T-cell (primary cell): ENCODE results near the gene GRXCR2. TPM values are rescaled to one million over a fixed set of nuclear protein-coding genes. Genes with fewer than 3 reads are reported as not detected.

Source experiments
- ATAC-seq, 4 experiments: fragments of 200-7000 bp in 3 of 4; fragments of 150-1000 bp in 1 of 4; cut with Tn5 transposase; replicated peaks in 1 of 4; 1 replicate in 3 of 4; 2 replicates in 1 of 4; pipeline ENCODE4 v1.10.0; 2021; ENCODE audit warnings: moderate library complexity in 3 of 4, mild to moderate bottlenecking in 2 of 4, moderate number of reproducible peaks in 1 of 4
- CTCF ChIA-PET, 2 donors: fragments of 300-600 bp; sonication (Branson Sonifier 250); formaldehyde crosslinking; loops; one replicate each; lab custom pipeline; 2022; ENCODE audit warnings: antibody characterized with exemption in 2 of 2; lab: Charles Lee
- POLR2A ChIA-PET, 2 donors: fragments of 300-600 bp; sonication (Branson Sonifier 250); formaldehyde crosslinking; loops; one replicate each; lab custom pipeline; 2022; ENCODE audit warnings: antibody characterized with exemption in 2 of 2; lab: Charles Lee
- DNase-seq, 35 experiments: peaks; one replicate each; pipeline versions ENCODE4 v3.0.0 to v3.0.0-alpha.2; 2013 to 2023
- H3K27ac ChIP-seq: one replicate; pipeline ENCODE4 v1.5.1; 2013; ENCODE audit warnings: low read length
- H3K27me3 ChIP-seq, 2 experiments: replicated peaks in 1 of 2; 1 replicate in 1 of 2; 2 replicates in 1 of 2; pipeline versions ENCODE4 v1.6.1 to v1.7.0; 2013; ENCODE audit warnings: low read length in 1 of 2, mixed read lengths in 1 of 2; ENCODE audit not compliant: control insufficient read depth in 2 of 2, insufficient read depth in 2 of 2; ENCODE audit errors: extremely low read depth in 1 of 2
- H3K36me3 ChIP-seq, 2 donors: 1 replicate in 1 of 2; 2 replicates in 1 of 2; pipeline versions ENCODE4 v1.6.1 to v1.7.0; 2013; ENCODE audit warnings: low read length in 1 of 2; ENCODE audit not compliant: control insufficient read depth in 2 of 2, insufficient read depth in 1 of 2; ENCODE audit errors: extremely low read depth in 1 of 2
- H3K4me1 ChIP-seq, 2 experiments: 1 replicate in 1 of 2; 2 replicates in 1 of 2; pipeline versions ENCODE4 v1.6.1 to v1.7.0; 2013; ENCODE audit warnings: low read length in 2 of 2, mixed read lengths in 1 of 2; ENCODE audit not compliant: insufficient read depth in 2 of 2, control insufficient read depth in 1 of 2; ENCODE audit errors: extremely low read depth in 1 of 2
- H3K4me3 ChIP-seq, 2 donors: 1 replicate in 1 of 2; 2 replicates in 1 of 2; pipeline versions ENCODE4 v1.5.1 to v1.7.0; 2013; ENCODE audit warnings: mild to moderate bottlenecking in 2 of 2, low read length in 1 of 2, moderate library complexity in 1 of 2; ENCODE audit not compliant: control insufficient read depth in 1 of 2; ENCODE audit errors: extremely low read depth in 1 of 2
- H3K9me3 ChIP-seq: 2 replicates; pipeline ENCODE4 v1.7.0; 2013
- H3K27ac Mint-ChIP-seq, 2 donors: one replicate each; pipeline ENCODE4 v1.8.0; 2020 to 2021; ENCODE audit warnings: mild to moderate bottlenecking in 2 of 2, mixed read lengths in 2 of 2
- H3K27me3 Mint-ChIP-seq, 2 donors: one replicate each; pipeline ENCODE4 v1.8.0; 2021 to 2022; ENCODE audit warnings: mixed read lengths in 2 of 2
- H3K36me3 Mint-ChIP-seq: one replicate; pipeline ENCODE4 v1.8.0; 2021; ENCODE audit warnings: mixed read lengths
- H3K4me1 Mint-ChIP-seq, 3 donors: one replicate each; pipeline ENCODE4 v1.8.0; 2020 to 2022; ENCODE audit warnings: mixed read lengths in 3 of 3, mild to moderate bottlenecking in 1 of 3
- H3K4me3 Mint-ChIP-seq, 3 donors: one replicate each; pipeline ENCODE4 v1.8.0; 2020 to 2022; ENCODE audit warnings: mild to moderate bottlenecking in 3 of 3, mixed read lengths in 3 of 3, moderate library complexity in 3 of 3
- H3K9me3 Mint-ChIP-seq, 3 donors: one replicate each; pipeline ENCODE4 v1.8.0; 2020 to 2022; ENCODE audit warnings: mixed read lengths in 3 of 3
- WGBS: methylation state at CpG from one replicate; pipeline ENCODE4 v1.1.5; 2013; ENCODE audit warnings: missing lambda C conversion rate; ENCODE audit not compliant: insufficient coverage; 5-methylcytosine and 5-hydroxymethylcytosine counted together
- total RNA-seq, 35 experiments: library from RNA in 6 of 35; stranded (reverse) in 6 of 35; fragments of 120-200 nt in 1 of 35; gene quantifications; one replicate each; pipeline versions ENCODE4 v1.2.1 to v1.2.4 and lab custom pipeline; 2013 to 2026

The GRXCR2 gene
- total RNA-seq, 5 donors from 2014 or later (not counting 1 experiment from before 2014, with no cell fraction given): not detected

DNA sequence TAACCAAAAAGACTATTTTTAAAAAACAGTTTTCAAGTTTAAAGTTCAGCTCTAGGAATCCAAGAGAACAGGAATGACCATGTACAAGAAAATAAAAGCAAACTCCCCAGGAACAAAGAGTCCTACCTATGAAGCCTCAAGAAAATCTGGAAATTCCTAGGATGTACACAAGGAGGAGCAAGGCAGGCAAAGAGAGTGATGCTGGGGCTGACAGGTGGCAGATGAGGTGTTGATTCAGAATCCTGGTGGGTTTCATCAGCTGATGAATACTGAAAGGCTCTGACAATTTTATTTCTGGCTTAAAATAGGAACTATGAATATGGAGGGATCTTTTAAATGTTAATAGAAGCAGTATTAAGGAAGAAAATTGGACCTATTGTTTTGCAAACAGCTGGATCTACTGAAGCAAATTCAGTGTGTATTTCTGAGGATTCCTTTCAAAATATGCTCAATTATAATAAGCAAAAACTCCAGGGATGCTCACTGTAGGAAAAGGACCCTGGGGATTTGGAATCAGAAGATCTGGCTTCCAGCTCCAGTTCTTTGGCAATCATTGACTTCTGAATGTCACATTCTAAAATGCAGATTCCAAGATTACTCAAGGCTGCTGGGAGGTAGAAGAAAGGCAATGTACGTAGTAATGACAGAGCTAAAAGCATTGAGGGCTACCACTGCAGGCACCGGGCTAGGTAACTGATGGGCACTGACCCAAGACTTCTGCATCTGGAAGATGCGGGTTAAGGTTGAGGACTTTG is 35.6 kb upstream of the GRXCR2 start:
- Mint-ChIP-seq H3K27me3 (peaks cover 3 to 8% of the 10 kb centered on the region in 2 donors), H3K36me3 (no peaks in the 10 kb centered on the region), H3K4me1 (no peaks in the 10 kb centered on the region), H3K4me3 (no peak overlapping the region), H3K27ac (no peak overlapping the region), H3K9me3 (no peaks in the 10 kb centered on the region)
- Histone ChIP-seq H3K36me3 (no peaks in the 10 kb centered on the region), H3K4me1 (no peaks in the 10 kb centered on the region), H3K9me3 (no peaks in the 10 kb centered on the region), H3K27ac (no peak overlapping the region), H3K4me3 (no peak overlapping the region), H3K27me3 (peaks cover 0 to 7% of the 10 kb centered on the region in 2 experiments)
- ChIA-PET POLR2A (no interaction called here), CTCF (no interaction called here)
- DNase-seq (no peak), ATAC-seq (no peak)
- WGBS: 100% methylated on average over 1 of the region's 3 CpGs

DNA sequence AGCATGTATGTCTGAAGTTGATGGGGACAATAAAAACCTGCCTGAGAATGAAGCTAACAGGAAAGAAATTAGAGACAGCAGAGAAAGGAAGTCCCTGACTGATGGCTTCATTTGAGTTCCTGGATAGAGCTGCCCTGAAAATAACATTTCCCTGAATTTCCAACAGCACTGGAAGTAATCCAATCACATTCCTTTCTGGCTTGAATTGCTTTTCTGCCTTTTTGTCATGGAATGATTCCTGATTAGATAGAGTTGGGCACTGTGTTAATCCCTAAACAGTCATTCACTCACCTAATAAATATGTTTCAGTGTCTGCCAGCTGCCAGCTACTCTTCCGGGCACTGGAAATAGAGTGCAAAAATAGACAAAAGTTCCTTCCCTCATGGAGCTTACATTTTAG is 33.6 kb upstream of the GRXCR2 start:
- ATAC-seq: no peak
- Histone ChIP-seq H3K27me3 (no peaks in the 10 kb centered on the region), H3K27ac (no peak overlapping the region), H3K4me3 (no peak overlapping the region), H3K9me3 (no peaks in the 10 kb centered on the region), H3K36me3 (no peaks in the 10 kb centered on the region), H3K4me1 (no peaks in the 10 kb centered on the region)
- Mint-ChIP-seq H3K9me3 (peaks cover 0 to 4% (median 0%) of the 10 kb centered on the region in 3 donors), H3K4me3 (no peak overlapping the region), H3K36me3 (no peaks in the 10 kb centered on the region), H3K27me3 (peaks cover 3 to 11% of the 10 kb centered on the region in 2 donors), H3K27ac (no peak overlapping the region), H3K4me1 (no peaks in the 10 kb centered on the region)
- POLR2A ChIA-PET: interaction anchor here in 1 of 2 donors (0.9 kb wide), 1 partner anchor 1516 kb away, joined by 4 read pairs; no protein-coding TSS in a partner anchor
- CTCF ChIA-PET: no interaction called here
- WGBS: no CpG with 5 or more reads among the region's 1 CpG
- no peak for DNase-seq

DNA sequence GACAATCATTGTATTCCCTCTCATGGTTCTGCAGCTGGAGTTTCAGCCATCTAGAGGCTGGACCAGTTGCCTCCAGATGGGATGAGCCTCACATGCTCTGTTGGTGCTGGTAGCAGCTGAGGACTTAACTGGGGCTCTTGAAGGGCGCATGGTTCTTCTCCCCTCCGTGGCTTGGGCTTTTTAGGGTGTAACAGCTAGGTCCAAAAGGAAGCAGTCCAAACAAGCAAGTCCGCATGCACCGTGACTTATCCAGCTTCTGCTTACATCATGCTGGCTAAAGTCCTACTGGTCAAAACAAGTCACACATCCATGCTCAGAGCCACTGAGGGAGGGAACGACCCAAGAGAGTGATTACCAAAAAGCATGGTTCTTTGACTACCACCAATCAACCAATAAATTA is 31.9 kb upstream of the GRXCR2 start:
- Histone ChIP-seq H3K27ac (no peak overlapping the region), H3K27me3 (no peaks in the 10 kb centered on the region), H3K4me1 (no peaks in the 10 kb centered on the region), H3K9me3 (no peaks in the 10 kb centered on the region), H3K36me3 (no peaks in the 10 kb centered on the region), H3K4me3 (no peak overlapping the region)
- Mint-ChIP-seq H3K4me1 (no peaks in the 10 kb centered on the region), H3K36me3 (no peaks in the 10 kb centered on the region), H3K9me3 (peaks cover 5 to 7% (median 6%) of the 10 kb centered on the region in 3 donors), H3K27ac (no peak overlapping the region), H3K4me3 (no peak overlapping the region), H3K27me3 (peaks cover 3 to 11% of the 10 kb centered on the region in 2 donors)
- ChIA-PET POLR2A (no interaction called here), CTCF (no interaction called here)
- DNase-seq (no peak), ATAC-seq (no peak)
- 93% methylated on average over 3 of the region's 5 CpGs for WGBS

DNA sequence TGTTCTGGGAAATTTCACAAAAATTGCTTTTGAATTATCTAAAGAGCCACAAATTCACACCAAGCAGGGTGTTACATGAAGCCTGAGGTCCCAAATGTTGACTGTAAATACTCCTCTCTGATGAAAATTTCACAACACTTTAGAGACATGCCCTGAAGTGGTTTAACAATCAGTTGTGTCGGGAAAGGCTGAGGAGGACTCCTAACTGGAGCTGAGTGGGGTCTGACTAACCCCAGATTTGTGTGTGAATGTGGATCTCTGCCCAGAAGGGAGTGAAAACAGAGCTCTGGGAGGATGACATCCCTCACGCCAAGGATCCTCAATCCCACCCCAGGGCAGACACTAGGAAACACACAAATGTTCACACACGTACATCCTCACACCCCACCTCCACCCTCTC is 31.1 kb upstream of the GRXCR2 start:
- Histone ChIP-seq H3K9me3 (no peaks in the 10 kb centered on the region), H3K36me3 (no peaks in the 10 kb centered on the region), H3K27me3 (no peaks in the 10 kb centered on the region), H3K4me3 (no peak overlapping the region), H3K27ac (no peak overlapping the region), H3K4me1 (no peaks in the 10 kb centered on the region)
- no peak overlapping the region for H3K27ac Mint-ChIP-seq
- ChIA-PET CTCF (no interaction called here), POLR2A (no interaction called here)
- peaks cover 3 to 11% of the 10 kb centered on the region in 2 donors for H3K27me3 Mint-ChIP-seq
- no peaks in the 10 kb centered on the region for H3K4me1 Mint-ChIP-seq
- no peak overlapping the region for H3K4me3 Mint-ChIP-seq
- H3K9me3 Mint-ChIP-seq: peaks cover 5 to 13% (median 7%) of the 10 kb centered on the region in 3 donors
- no CpG with 5 or more reads among the region's 3 CpGs for WGBS
- no peaks in the 10 kb centered on the region for H3K36me3 Mint-ChIP-seq
- no peak for ATAC-seq
- no peak for DNase-seq

DNA sequence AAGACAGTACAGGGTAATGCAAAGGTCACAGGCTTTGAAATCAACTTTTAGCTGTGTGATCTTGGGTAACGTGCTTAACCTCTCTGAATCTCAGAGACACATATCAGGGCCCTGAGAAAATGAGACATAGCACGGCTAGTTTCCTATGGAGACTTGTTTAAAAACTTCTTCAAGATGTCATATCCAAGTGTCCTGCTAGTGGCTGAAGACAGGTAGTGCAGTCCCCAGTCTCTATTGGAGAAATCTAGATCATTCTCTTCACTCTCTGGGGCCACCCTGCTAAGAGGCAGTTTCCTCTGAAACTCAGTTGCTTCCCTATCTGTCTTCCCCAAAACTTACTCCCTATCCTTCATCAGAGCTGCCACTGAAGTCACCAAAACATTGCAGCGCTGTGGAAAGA is 30.3 kb upstream of the GRXCR2 start:
- CTCF ChIA-PET: no interaction called here
- Mint-ChIP-seq H3K9me3 (peaks cover 5 to 16% (median 7%) of the 10 kb centered on the region in 3 donors), H3K36me3 (no peaks in the 10 kb centered on the region), H3K27me3 (peaks cover 3 to 11% of the 10 kb centered on the region in 2 donors), H3K4me3 (no peak overlapping the region), H3K4me1 (no peaks in the 10 kb centered on the region), H3K27ac (no peak overlapping the region)
- no peaks in the 10 kb centered on the region for H3K27me3 ChIP-seq
- DNase-seq: no peak
- POLR2A ChIA-PET: no interaction called here
- no peaks in the 10 kb centered on the region for H3K36me3 ChIP-seq
- no peak for ATAC-seq
- no peak overlapping the region for H3K4me3 ChIP-seq
- WGBS: 71% methylated on average over 2 of the region's 3 CpGs
- H3K4me1 ChIP-seq: no peaks in the 10 kb centered on the region
- no peak overlapping the region for H3K27ac ChIP-seq
- no peaks in the 10 kb centered on the region for H3K9me3 ChIP-seq

DNA sequence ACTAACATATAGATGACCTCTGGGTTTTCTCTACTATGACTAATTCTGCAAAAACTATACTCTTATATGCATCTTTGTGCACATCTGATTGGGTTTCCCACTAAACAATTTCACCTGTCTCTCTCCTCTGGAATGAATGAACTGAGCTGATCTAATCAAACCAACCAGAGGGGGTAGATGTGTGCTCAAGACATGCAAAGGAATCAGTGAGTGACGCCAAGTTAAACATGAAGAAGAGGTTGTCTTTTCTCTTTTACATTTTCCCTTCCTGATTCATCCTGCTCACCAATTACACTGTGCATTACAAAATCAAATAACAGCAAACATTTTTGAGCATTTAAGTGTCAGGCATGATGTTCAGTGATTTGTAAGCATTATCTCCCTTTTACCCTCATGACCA is 29.6 kb upstream of the GRXCR2 start:
- Histone ChIP-seq H3K4me1 (no peaks in the 10 kb centered on the region), H3K9me3 (no peaks in the 10 kb centered on the region), H3K4me3 (no peak overlapping the region), H3K27me3 (no peaks in the 10 kb centered on the region), H3K27ac (no peak overlapping the region), H3K36me3 (no peaks in the 10 kb centered on the region)
- Mint-ChIP-seq H3K27ac (no peak overlapping the region), H3K27me3 (peaks cover 3 to 11% of the 10 kb centered on the region in 2 donors), H3K4me1 (no peaks in the 10 kb centered on the region), H3K4me3 (no peak overlapping the region), H3K36me3 (no peaks in the 10 kb centered on the region), H3K9me3 (peaks cover 5 to 16% (median 7%) of the 10 kb centered on the region in 3 donors)
- POLR2A ChIA-PET: no interaction called here
- no CpG with 5 or more reads among the region's 1 CpG for WGBS
- ATAC-seq (no peak), DNase-seq (no peak)
- CTCF ChIA-PET: no interaction called here
